Measurements from ENCODE around the gene RNF145.
"Not testable (repeated sequence)": the region's sequence is repeated elsewhere in the genome, so short reads cannot be mapped to it uniquely, and the experiment has no call there.

RNF145 gene

DNA sequence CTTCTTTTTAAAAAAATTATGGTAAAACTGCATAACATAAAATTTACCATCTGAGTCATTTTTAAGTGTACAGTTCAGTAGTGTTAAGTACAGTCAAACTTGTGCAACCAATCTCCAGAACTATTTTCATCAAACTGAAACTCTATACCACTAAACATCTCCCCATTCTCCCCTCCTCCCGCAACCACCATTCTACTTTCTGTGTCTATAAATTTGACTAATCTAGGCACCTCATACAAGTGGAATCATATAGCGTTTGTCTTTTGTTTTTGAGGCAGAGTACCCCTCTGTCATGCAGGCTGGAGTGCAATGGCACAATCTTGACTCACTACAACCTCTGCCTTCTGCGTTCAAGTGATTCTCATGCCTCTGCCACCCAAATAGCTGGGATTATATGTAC is 85.7 kb downstream of the RNF145 start:
- ChIA-PET CTCF (interaction anchor here (0.7 kb wide), 1 partner anchor 16 kb away, joined by 3 read pairs; no protein-coding TSS in a partner anchor), POLR2A (no interaction called here)
- Histone ChIP-seq H3K9me3 (ENCODE audit: control extremely low read depth in 1 of 5, control insufficient read depth in 4 of 5, insufficient read depth in 2 of 5, low read depth in 1 of 5, low read length in 4 of 5) (peaks cover 0 to 12% (median 0%) of the 10 kb centered on the region in 5 experiments), H3K4me3 (ENCODE audit: control insufficient read depth in 1 of 7, extremely low read depth in 1 of 7, insufficient read depth in 4 of 7, low read depth in 2 of 7, low read length in 6 of 7) (no peak overlapping the region), H3K27me3 (replicated peaks in 2 of 5; ENCODE audit: control insufficient read depth in 4 of 5, insufficient read depth in 5 of 5, low read length in 4 of 5) (no peaks in the 10 kb centered on the region), H3K36me3 (ENCODE audit: control insufficient read depth in 4 of 4, insufficient read depth in 4 of 4, low read length in 3 of 4) (no peaks in the 10 kb centered on the region), H3K4me1 (ENCODE audit: control extremely low read depth in 1 of 4, control insufficient read depth in 4 of 4, insufficient read depth in 4 of 4, low read length in 3 of 4) (no peaks in the 10 kb centered on the region), H3K27ac (ENCODE audit: insufficient read depth in 1 of 2, low read depth in 1 of 2, low read length in 2 of 2, poor library complexity in 1 of 2, severe bottlenecking in 2 of 2) (no peak overlapping the region)
- no peak for DNase-seq
- 100% methylated on average over 3 of the region's 3 CpGs for WGBS (ENCODE audit: insufficient coverage)

DNA sequence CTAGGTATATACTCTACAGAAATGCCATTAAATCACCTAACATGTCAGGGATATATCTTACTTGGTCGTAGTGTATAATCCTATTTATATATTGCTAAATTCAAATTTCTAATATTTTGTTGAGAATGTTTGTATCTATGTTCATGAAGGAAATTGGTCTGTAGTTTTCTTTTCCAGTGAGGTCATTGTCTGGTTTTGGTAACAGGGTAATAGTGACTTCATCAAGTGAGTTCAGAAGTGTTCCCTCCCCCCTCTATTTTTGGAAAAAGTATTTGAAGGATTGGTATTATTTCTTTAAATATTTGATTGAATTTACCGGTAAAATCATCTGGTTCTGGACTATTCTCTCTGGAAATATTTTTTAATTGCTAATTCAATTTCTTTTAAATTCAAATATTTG is 86.2 kb downstream of the RNF145 start:
- H3K9me3 ChIP-seq (ENCODE audit: control extremely low read depth in 1 of 5, control insufficient read depth in 4 of 5, insufficient read depth in 2 of 5, low read depth in 1 of 5, low read length in 4 of 5): peaks cover 0 to 12% (median 0%) of the 10 kb centered on the region in 5 experiments
- H3K27me3 ChIP-seq (replicated peaks in 2 of 5; ENCODE audit: control insufficient read depth in 4 of 5, insufficient read depth in 5 of 5, low read length in 4 of 5): no peaks in the 10 kb centered on the region
- no peaks in the 10 kb centered on the region for H3K4me1 ChIP-seq (ENCODE audit: control extremely low read depth in 1 of 4, control insufficient read depth in 4 of 4, insufficient read depth in 4 of 4, low read length in 3 of 4)
- no peak overlapping the region for H3K27ac ChIP-seq (ENCODE audit: insufficient read depth in 1 of 2, low read depth in 1 of 2, low read length in 2 of 2, poor library complexity in 1 of 2, severe bottlenecking in 2 of 2)
- no peaks in the 10 kb centered on the region for H3K36me3 ChIP-seq (ENCODE audit: control insufficient read depth in 4 of 4, insufficient read depth in 4 of 4, low read length in 3 of 4)
- ChIA-PET POLR2A (no interaction called here), CTCF (interaction anchor here (0.7 kb wide), 1 partner anchor 16 kb away, joined by 3 read pairs; no protein-coding TSS in a partner anchor)
- no peak overlapping the region for H3K4me3 ChIP-seq (ENCODE audit: control insufficient read depth in 1 of 7, extremely low read depth in 1 of 7, insufficient read depth in 4 of 7, low read depth in 2 of 7, low read length in 6 of 7)
- no peak for DNase-seq
- no CpG with 5 or more reads among the region's 2 CpGs for WGBS (ENCODE audit: insufficient coverage)

DNA sequence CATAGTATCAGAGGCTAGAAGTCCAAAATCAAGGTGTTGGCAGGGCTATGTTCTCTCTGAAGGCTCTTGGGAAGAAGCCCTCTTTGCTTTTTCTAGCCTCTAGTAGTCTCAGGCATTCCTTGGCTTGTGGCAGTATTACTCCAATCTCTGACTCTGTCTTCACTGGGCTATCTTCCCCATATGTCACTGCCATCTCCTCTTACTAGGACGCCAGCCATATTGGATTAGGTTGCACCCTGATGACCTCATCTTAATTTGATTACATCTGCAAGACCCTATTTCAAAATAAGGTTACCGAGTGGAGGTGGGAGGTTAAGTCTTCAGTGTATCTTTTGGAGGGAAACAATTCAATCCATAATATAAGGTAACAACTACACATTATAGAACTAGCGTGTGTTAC is 88.3 kb downstream of the RNF145 start:
- POLR2A ChIA-PET: no interaction called here
- 100% methylated on average over 1 of the region's 3 CpGs for WGBS (ENCODE audit: insufficient coverage)
- no peak overlapping the region for H3K27ac ChIP-seq (ENCODE audit: insufficient read depth in 1 of 2, low read depth in 1 of 2, low read length in 2 of 2, poor library complexity in 1 of 2, severe bottlenecking in 2 of 2)
- CTCF ChIA-PET: no interaction called here
- no peaks in the 10 kb centered on the region for H3K4me1 ChIP-seq (ENCODE audit: control extremely low read depth in 1 of 4, control insufficient read depth in 4 of 4, insufficient read depth in 4 of 4, low read length in 3 of 4)
- no peak overlapping the region for H3K4me3 ChIP-seq (ENCODE audit: control insufficient read depth in 1 of 7, extremely low read depth in 1 of 7, insufficient read depth in 4 of 7, low read depth in 2 of 7, low read length in 6 of 7)
- no peaks in the 10 kb centered on the region for H3K27me3 ChIP-seq (replicated peaks in 2 of 5; ENCODE audit: control insufficient read depth in 4 of 5, insufficient read depth in 5 of 5, low read length in 4 of 5)
- H3K9me3 ChIP-seq (ENCODE audit: control extremely low read depth in 1 of 5, control insufficient read depth in 4 of 5, insufficient read depth in 2 of 5, low read depth in 1 of 5, low read length in 4 of 5): peaks cover 0 to 12% (median 0%) of the 10 kb centered on the region in 5 experiments
- no peaks in the 10 kb centered on the region for H3K36me3 ChIP-seq (ENCODE audit: control insufficient read depth in 4 of 4, insufficient read depth in 4 of 4, low read length in 3 of 4)
- DNase-seq: no peak

DNA sequence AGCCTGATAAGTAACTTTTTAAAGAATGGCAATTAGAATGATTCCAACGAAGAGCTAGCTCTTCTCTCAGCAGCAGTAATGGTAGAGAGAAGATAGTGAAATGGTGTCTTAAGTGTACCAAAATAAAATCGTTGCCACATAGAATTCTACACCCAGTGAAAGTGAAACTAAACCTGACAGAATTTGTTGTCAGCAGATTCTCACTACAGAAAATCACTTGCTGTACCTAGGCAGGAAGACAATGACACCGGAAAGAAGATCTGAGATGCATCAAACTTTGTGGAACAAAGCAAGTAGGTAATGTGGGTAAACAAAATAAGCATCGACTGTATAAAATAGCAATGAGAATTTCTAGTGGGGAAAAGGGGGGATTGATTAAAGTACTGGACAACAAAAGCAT is 88.9 kb downstream of the RNF145 start:
- ChIA-PET CTCF (interaction anchor here (1.3 kb wide), 1 partner anchor 9 kb away, joined by 4 read pairs; no protein-coding TSS in a partner anchor), POLR2A (no interaction called here)
- Histone ChIP-seq H3K27ac (ENCODE audit: insufficient read depth in 1 of 2, low read depth in 1 of 2, low read length in 2 of 2, poor library complexity in 1 of 2, severe bottlenecking in 2 of 2) (no peak overlapping the region), H3K27me3 (replicated peaks in 2 of 5; ENCODE audit: control insufficient read depth in 4 of 5, insufficient read depth in 5 of 5, low read length in 4 of 5) (no peaks in the 10 kb centered on the region), H3K36me3 (ENCODE audit: control insufficient read depth in 4 of 4, insufficient read depth in 4 of 4, low read length in 3 of 4) (no peaks in the 10 kb centered on the region), H3K4me1 (ENCODE audit: control extremely low read depth in 1 of 4, control insufficient read depth in 4 of 4, insufficient read depth in 4 of 4, low read length in 3 of 4) (no peaks in the 10 kb centered on the region), H3K9me3 (ENCODE audit: control extremely low read depth in 1 of 5, control insufficient read depth in 4 of 5, insufficient read depth in 2 of 5, low read depth in 1 of 5, low read length in 4 of 5) (peaks cover 0 to 8% (median 0%) of the 10 kb centered on the region in 5 experiments), H3K4me3 (ENCODE audit: control insufficient read depth in 1 of 7, extremely low read depth in 1 of 7, insufficient read depth in 4 of 7, low read depth in 2 of 7, low read length in 6 of 7) (peak overlapping the region in 1 of 7 experiments; percentile 46)
- peak in 2 of 3 donors; percentile 41 to 48 for DNase-seq
- 70% methylated on average over 3 of the region's 4 CpGs for WGBS (ENCODE audit: insufficient coverage)

DNA sequence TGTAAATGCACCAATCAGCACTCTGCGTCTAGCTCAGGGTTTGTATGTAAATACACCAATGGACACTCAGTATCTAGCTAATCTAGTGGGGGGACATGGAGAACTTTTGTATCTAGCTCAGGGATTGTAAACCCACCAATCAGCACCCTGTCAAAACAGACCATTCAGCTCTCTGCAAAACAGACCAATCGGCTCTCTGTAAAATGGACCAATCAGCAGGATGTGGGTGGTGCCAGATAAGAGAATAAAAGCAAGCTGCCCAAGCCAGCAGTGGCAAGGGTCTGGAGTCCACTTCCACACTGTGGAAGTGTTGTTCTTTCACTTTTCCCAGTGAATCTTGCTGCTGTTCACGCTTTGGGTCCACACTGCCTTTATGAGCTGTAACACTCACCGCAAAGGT is 89.5 kb downstream of the RNF145 start:
- H3K36me3 ChIP-seq (ENCODE audit: control insufficient read depth in 4 of 4, insufficient read depth in 4 of 4, low read length in 3 of 4); H3K4me3 ChIP-seq (ENCODE audit: control insufficient read depth in 1 of 7, extremely low read depth in 1 of 7, insufficient read depth in 4 of 7, low read depth in 2 of 7, low read length in 6 of 7); POLR2A ChIA-PET; H3K27ac ChIP-seq (ENCODE audit: insufficient read depth in 1 of 2, low read depth in 1 of 2, low read length in 2 of 2, poor library complexity in 1 of 2, severe bottlenecking in 2 of 2); H3K27me3 ChIP-seq (replicated peaks in 2 of 5; ENCODE audit: control insufficient read depth in 4 of 5, insufficient read depth in 5 of 5, low read length in 4 of 5); H3K4me1 ChIP-seq (ENCODE audit: control extremely low read depth in 1 of 4, control insufficient read depth in 4 of 4, insufficient read depth in 4 of 4, low read length in 3 of 4); H3K9me3 ChIP-seq (ENCODE audit: control extremely low read depth in 1 of 5, control insufficient read depth in 4 of 5, insufficient read depth in 2 of 5, low read depth in 1 of 5, low read length in 4 of 5); DNase-seq: not testable (repeated sequence)
- 100% methylated on average over 3 of the region's 4 CpGs for WGBS (ENCODE audit: insufficient coverage)
- CTCF ChIA-PET: interaction anchor here (0.8 to 1.3 kb wide), 2 partner anchors 10 to 13 kb away, joined by 4 read pairs; no protein-coding TSS in a partner anchor

DNA sequence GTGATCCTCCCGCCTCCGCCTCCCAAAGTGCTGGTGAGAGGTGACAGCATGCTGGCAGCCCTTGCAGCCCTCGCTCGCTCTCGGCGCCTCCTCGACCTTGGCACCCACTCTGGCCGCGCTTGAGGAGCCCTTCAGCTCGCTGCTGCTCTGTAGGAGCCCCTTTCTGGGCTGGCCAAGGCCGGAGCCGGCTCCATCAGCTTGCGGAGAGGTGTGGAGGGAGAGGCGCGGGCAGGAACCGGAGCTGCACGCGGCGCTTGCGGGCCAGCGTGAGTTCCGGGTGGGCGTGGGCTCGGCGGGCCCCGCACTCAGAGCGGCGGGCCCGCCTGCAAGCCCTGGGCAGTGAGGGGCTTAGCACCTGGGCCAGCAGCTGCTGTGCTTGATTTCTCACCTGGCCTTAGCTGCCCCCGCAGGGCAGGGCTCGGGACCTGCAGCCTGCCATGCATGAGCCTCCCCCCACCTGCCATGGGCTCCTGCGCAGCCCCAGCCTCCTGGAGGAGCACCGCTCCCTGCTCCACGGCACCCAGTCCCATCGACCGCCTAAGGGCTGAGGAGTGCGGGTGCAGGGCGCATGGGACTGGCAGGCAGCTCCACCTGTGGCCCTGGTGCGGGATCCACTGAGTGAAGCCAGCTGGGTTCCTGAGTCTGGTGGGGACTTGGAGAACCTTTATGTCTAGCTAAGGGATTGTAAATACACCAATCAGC is 90.2 kb downstream of the RNF145 start:
- H3K27me3 ChIP-seq (replicated peaks in 2 of 5; ENCODE audit: control insufficient read depth in 4 of 5, insufficient read depth in 5 of 5, low read length in 4 of 5); DNase-seq; H3K27ac ChIP-seq (ENCODE audit: insufficient read depth in 1 of 2, low read depth in 1 of 2, low read length in 2 of 2, poor library complexity in 1 of 2, severe bottlenecking in 2 of 2); H3K4me3 ChIP-seq (ENCODE audit: control insufficient read depth in 1 of 7, extremely low read depth in 1 of 7, insufficient read depth in 4 of 7, low read depth in 2 of 7, low read length in 6 of 7); H3K9me3 ChIP-seq (ENCODE audit: control extremely low read depth in 1 of 5, control insufficient read depth in 4 of 5, insufficient read depth in 2 of 5, low read depth in 1 of 5, low read length in 4 of 5); H3K4me1 ChIP-seq (ENCODE audit: control extremely low read depth in 1 of 4, control insufficient read depth in 4 of 4, insufficient read depth in 4 of 4, low read length in 3 of 4); H3K36me3 ChIP-seq (ENCODE audit: control insufficient read depth in 4 of 4, insufficient read depth in 4 of 4, low read length in 3 of 4); POLR2A ChIA-PET: not testable (repeated sequence)
- 98% methylated on average over 34 of the region's 39 CpGs for WGBS (ENCODE audit: insufficient coverage)
- CTCF ChIA-PET: interaction anchor here (0.8 to 2.1 kb wide), 3 partner anchors 11 to 14 kb away, joined by 4 to 9 read pairs (median 4); no protein-coding TSS in a partner anchor

DNA sequence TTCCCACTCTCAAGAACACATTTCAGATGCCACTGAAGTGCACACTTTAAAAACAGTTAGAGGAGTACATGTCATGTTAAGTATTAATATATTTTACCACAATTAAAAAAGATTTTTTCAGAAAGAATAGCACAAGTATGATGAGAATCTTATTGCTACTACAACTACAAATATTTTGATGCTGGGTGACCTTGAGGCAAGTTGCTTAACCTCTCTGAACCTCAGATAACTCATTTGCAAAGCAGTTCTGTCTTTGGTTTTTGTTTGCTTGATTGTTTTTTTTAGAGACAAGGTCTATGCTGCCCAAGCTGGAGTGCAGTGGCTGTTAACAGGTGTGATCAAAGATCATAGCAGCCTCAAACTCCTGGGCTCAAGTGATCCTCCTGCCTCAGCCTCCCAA is 95.9 kb downstream of the RNF145 start:
- POLR2A ChIA-PET: no interaction called here

More for the DNA sequence above, 95.9 kb downstream of the RNF145 start:
- Histone ChIP-seq H3K36me3 (ENCODE audit: control insufficient read depth in 4 of 4, insufficient read depth in 4 of 4, low read length in 3 of 4) (no peaks in the 10 kb centered on the region), H3K4me1 (ENCODE audit: control extremely low read depth in 1 of 4, control insufficient read depth in 4 of 4, insufficient read depth in 4 of 4, low read length in 3 of 4) (no peaks in the 10 kb centered on the region), H3K9me3 (ENCODE audit: control extremely low read depth in 1 of 5, control insufficient read depth in 4 of 5, insufficient read depth in 2 of 5, low read depth in 1 of 5, low read length in 4 of 5) (no peaks in the 10 kb centered on the region), H3K27me3 (replicated peaks in 2 of 5; ENCODE audit: control insufficient read depth in 4 of 5, insufficient read depth in 5 of 5, low read length in 4 of 5) (peaks cover 0 to 38% (median 23%) of the 10 kb centered on the region in 5 experiments), H3K4me3 (ENCODE audit: control insufficient read depth in 1 of 7, extremely low read depth in 1 of 7, insufficient read depth in 4 of 7, low read depth in 2 of 7, low read length in 6 of 7) (no peak overlapping the region), H3K27ac (ENCODE audit: insufficient read depth in 1 of 2, low read depth in 1 of 2, low read length in 2 of 2, poor library complexity in 1 of 2, severe bottlenecking in 2 of 2) (no peak overlapping the region)
- DNase-seq: no peak
- CTCF ChIA-PET: interaction anchor here (2.9 kb wide), 1 partner anchor 418 kb away, joined by 15 read pairs; no protein-coding TSS in a partner anchor

All from common myeloid progenitor, CD34-positive (primary cell).